ENCODE data around the gene FYN. TPM values are rescaled to one million over a fixed set of nuclear protein-coding genes. Genes with fewer than 3 reads are reported as not detected.

Gene FYN
- total and polyA plus RNA-seq, 10 of the 15 experiments (the other 5 are each of a cell fraction or from before 2014, with no cell fraction given): 51.4 to 247 (median 138) TPM

GRCh38 chr6:111842891-111843290 is 30.4 kb downstream of the FYN start:
- H3K79me2 ChIP-seq (ENCODE audit: control insufficient read depth, insufficient read depth, low read length): peaks cover 76% of the 10 kb centered on the region
- ChIA-PET POLR2A (interaction anchor here (1.2 to 3.5 kb wide), 6 partner anchors 13 to 118 kb away, joined by 3 to 19 read pairs (median 5); no protein-coding TSS in a partner anchor), CTCF (interaction anchor here (0.7 to 4.6 kb wide), 8 partner anchors 10 to 158 kb away, joined by 3 to 36 read pairs (median 6); partner anchors contain the start of gene FYN), SMC1A (ENCODE audit: uncharacterized antibody, unreplicated experiment) (interaction anchor here (1.3 to 8.2 kb wide), 14 partner anchors 9 to 147 kb away, joined by 3 to 92 read pairs (median 16); no protein-coding TSS in a partner anchor), RAD21 (ENCODE audit: unreplicated experiment) (interaction anchor here (0.6 to 3.9 kb wide), 14 partner anchors 10 to 149 kb away, joined by 3 to 58 read pairs (median 8); partner anchors contain the start of gene FYN)
- in situ Hi-C loops (cut with MboI) (loop anchor here (25.0 kb wide), 1 partner anchor 1794 kb away; no protein-coding TSS in a partner anchor), intact Hi-C loops (cut with micrococcal nuclease; ENCODE audit: unreplicated experiment) (loop anchor here (2.0 kb wide), 1 partner anchor 154 kb away; no protein-coding TSS in a partner anchor)
- peaks cover 76% of the 10 kb centered on the region for H3K4me1 ChIP-seq (ENCODE audit: control insufficient read depth, insufficient read depth, low read length)
- H3K36me3 ChIP-seq (ENCODE audit: control insufficient read depth in 2 of 2, insufficient read depth in 2 of 2, low read length in 1 of 2): peaks cover 0 to 12% of the 10 kb centered on the region in 2 experiments; a peak in 2 of 4 replicates
- H4K20me1 ChIP-seq (ENCODE audit: control insufficient read depth, insufficient read depth): no peaks in the 10 kb centered on the region
- ATAC-seq: no peak
- H3K9me3 ChIP-seq (replicated peaks; ENCODE audit: control insufficient read depth, insufficient read depth, low read length): no peaks in the 10 kb centered on the region
- no TSS peak for BruUV-seq (replicated peaks)
- FAIRE-seq: no peak
- DNase-seq (ENCODE audit: low read depth, low spot score): no peak
- H2AFZ ChIP-seq (ENCODE audit: control insufficient read depth, low read depth, low read length): no peak overlapping the region
- H3K27me3 ChIP-seq (replicated peaks in 1 of 2; ENCODE audit: control insufficient read depth in 2 of 2, insufficient read depth in 2 of 2, low read length in 1 of 2): no peaks in the 10 kb centered on the region
- H3K4me3 ChIP-seq: peak overlapping the region; percentile 47; the same call in 1 of the 2 replicates
- TF ChIP-seq CREM (IDR thresholded peaks at IDR 0.05; ENCODE audit: low read depth): 0 out of 2 replicates have a peak, but pooled peaks have one; percentile 26
- peak; percentile 68 for TF ChIP-seq RUNX3 (IDR thresholded peaks at IDR 0.05; ENCODE audit: low read length)
- peak; percentile 61; the same call in 1 of the 2 replicates for TF ChIP-seq EED (IDR thresholded peaks at IDR 0.05; ENCODE audit: low read depth)
- TF ChIP-seq YY1 (IDR thresholded peaks at IDR 0.05; ENCODE audit: low read depth, low read length): no peak
- TF ChIP-seq, protein P1, sequence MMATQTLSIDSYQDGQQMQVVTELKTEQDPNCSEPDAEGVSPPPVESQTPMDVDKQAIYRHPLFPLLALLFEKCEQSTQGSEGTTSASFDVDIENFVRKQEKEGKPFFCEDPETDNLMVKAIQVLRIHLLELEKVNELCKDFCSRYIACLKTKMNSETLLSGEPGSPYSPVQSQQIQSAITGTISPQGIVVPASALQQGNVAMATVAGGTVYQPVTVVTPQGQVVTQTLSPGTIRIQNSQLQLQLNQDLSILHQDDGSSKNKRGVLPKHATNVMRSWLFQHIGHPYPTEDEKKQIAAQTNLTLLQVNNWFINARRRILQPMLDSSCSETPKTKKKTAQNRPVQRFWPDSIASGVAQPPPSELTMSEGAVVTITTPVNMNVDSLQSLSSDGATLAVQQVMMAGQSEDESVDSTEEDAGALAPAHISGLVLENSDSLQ (IDR thresholded peaks at IDR 0.05): peak; percentile 50; the same call in 1 of the 2 replicates
- TF ChIP-seq SREBF2 (IDR thresholded peaks at IDR 0.05; ENCODE audit: low read length): no peak
- peak overlapping the region; percentile 87 for H3K4me2 ChIP-seq (ENCODE audit: control insufficient read depth, insufficient read depth)
- 92% methylated on average over 4 of the region's 4 CpGs for WGBS (ENCODE audit: insufficient coverage, insufficient replicate concordance, low lambda C conversion rate, missing lambda C conversion rate)
- peak overlapping the region; percentile 17; the same call in 1 of the 2 replicates for H3K9ac ChIP-seq (ENCODE audit: control insufficient read depth, insufficient read depth, low read length)
- peak overlapping the region; percentile 72 for H3K27ac ChIP-seq (ENCODE audit: control insufficient read depth, insufficient read depth)
